SK-N-SH (cell line): ENCODE data around the gene GNA15.

ENCODE experiments used
- CTCF ChIP-seq: fragments of 200-600 bp; sonication (generic); IDR thresholded peaks from 2 replicates; pipeline ENCODE4 v1.6.1; 2017; ENCODE audit warnings: antibody characterized with exemption, mild to moderate bottlenecking, moderate library complexity
- EP300 ChIP-seq, 2 experiments: IDR thresholded peaks; 2 replicates each; pipeline versions ENCODE4 v1.4.0 to v1.6.1; 2012; ENCODE audit warnings: borderline replicate concordance in 1 of 2, low read depth in 1 of 2, low read length in 1 of 2
- FOSL2 ChIP-seq: IDR thresholded peaks from 2 replicates; pipeline ENCODE4 v1.4.0; 2012; ENCODE audit warnings: low read depth, mild to moderate bottlenecking, moderate library complexity, borderline replicate concordance
- GABPA ChIP-seq: IDR thresholded peaks from 2 replicates; pipeline ENCODE4 v1.4.0; 2012; ENCODE audit warnings: low read depth, mild to moderate bottlenecking
- MXI1 ChIP-seq: IDR thresholded peaks from 2 replicates; pipeline ENCODE4 v1.6.1; 2012; ENCODE audit warnings: mild to moderate bottlenecking, low read depth, low read length, improper control_type of control experiment
- USF2 ChIP-seq: fragments of 150-350 bp; IDR thresholded peaks from 2 replicates; pipeline ENCODE4 v1.6.1; 2017; ENCODE audit warnings: antibody characterized with exemption, low read length, low read depth, borderline replicate concordance
- YY1 ChIP-seq: IDR thresholded peaks from 2 replicates; pipeline ENCODE4 v1.4.0; 2012; ENCODE audit warnings: low read depth, mild to moderate bottlenecking

GRCh38 chr19:3163230-3163886, 27.5 kb downstream of the GNA15 start:
- TF ChIP-seq CTCF (peak; percentile 92), EP300 (IDR thresholded peaks at IDR 0.05; ENCODE audit: borderline replicate concordance in 1 of 2, low read depth in 1 of 2, low read length in 1 of 2) (no peak), GABPA (no peak), FOSL2 (no peak; the same call in 1 of the 2 replicates), USF2 (no peak), YY1 (no peak), MXI1 (no peak)
